Ishikawa (cell line): ENCODE results near the gene LRFN3.

Source experiments
- CEBPB ChIP-seq: IDR thresholded peaks from 2 replicates; pipeline ENCODE4 v1.6.1; 2012
- CREB1 ChIP-seq: IDR thresholded peaks from 2 replicates; pipeline ENCODE4 v1.6.1; 2012; ENCODE audit warnings: low read depth
- EGR1 ChIP-seq: IDR thresholded peaks from 2 replicates; pipeline ENCODE4 v1.6.1; 2012
- EP300 ChIP-seq: IDR thresholded peaks from 2 replicates; pipeline ENCODE4 v1.6.1; 2012; ENCODE audit warnings: borderline replicate concordance
- FOXM1 ChIP-seq: IDR thresholded peaks from 2 replicates; pipeline ENCODE4 v1.6.1; 2012; ENCODE audit warnings: low read depth, borderline replicate concordance
- MAX ChIP-seq: IDR thresholded peaks from 2 replicates; pipeline ENCODE4 v1.6.1; 2012
- NFIC ChIP-seq: IDR thresholded peaks from 2 replicates; pipeline ENCODE4 v1.6.1; 2012
- RAD21 ChIP-seq: IDR thresholded peaks from 2 replicates; pipeline ENCODE4 v1.6.1; 2012; ENCODE audit warnings: low read depth
- REST ChIP-seq: IDR thresholded peaks from 2 replicates; pipeline ENCODE4 v1.6.1; 2012; ENCODE audit warnings: low read depth, mild to moderate bottlenecking
- TAF1 ChIP-seq: IDR thresholded peaks from 2 replicates; pipeline ENCODE4 v1.6.1; 2012; ENCODE audit warnings: low read depth, mild to moderate bottlenecking
- TCF12 ChIP-seq: IDR thresholded peaks from 2 replicates; pipeline ENCODE4 v1.6.1; 2012; ENCODE audit warnings: low read depth
- TEAD4 ChIP-seq: IDR thresholded peaks from 2 replicates; pipeline ENCODE4 v1.6.1; 2012
- YY1 ChIP-seq: IDR thresholded peaks from 2 replicates; pipeline ENCODE4 v1.6.1; 2012; ENCODE audit warnings: low read depth
- ZBTB7A ChIP-seq: IDR thresholded peaks from 2 replicates; pipeline ENCODE4 v1.6.1; 2012; ENCODE audit warnings: low read depth
- TF ChIP-seq, protein P1 (sequence below): IDR thresholded peaks from 2 replicates; pipeline ENCODE4 v1.6.1; 2012

The LRFN3 gene

DNA sequence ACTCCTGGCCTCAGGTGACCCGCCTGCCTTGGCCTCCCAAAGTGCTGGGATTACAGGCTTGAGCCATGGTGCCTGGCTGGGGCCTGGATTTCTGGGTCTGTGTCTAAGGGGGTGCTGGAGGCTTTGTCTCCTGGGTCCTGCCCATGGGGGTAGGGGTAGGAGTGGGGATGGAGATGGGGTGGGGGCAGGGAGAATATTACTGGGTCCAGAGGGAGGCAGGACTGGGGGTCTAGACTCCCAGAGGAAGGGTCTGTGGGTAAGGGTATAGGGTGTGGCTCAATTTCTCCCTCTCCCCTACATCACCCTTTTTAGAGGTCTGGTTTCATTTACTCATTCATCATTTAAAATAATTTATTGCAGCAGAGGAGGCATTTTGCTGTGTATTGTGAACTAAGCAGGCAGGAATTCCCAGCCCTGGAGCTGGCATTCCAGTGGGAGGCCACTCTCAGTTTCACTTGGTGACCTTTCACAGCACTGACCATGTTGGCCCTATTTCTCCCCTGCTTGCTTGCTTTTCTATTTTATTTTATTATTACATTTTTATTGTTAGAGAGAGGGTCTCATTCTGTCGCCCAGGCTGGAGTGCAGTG is 35.0 kb upstream of the LRFN3 start:
- TF ChIP-seq TEAD4 (peak; percentile 70), TCF12 (no peak), TAF1 (no peak), CREB1 (no peak), EGR1 (no peak)

GRCh38 chr19:35901854-35902661 is 34.1 kb upstream of the LRFN3 start, which contains the start of gene HCST:
Gene HCST (plus strand): TSS chr19:35902529. CDS start chr19:35902594, 65 bp downstream.
- no peak for TF ChIP-seq CREB1
- TF ChIP-seq FOXM1 = no peak
- no peak for TF ChIP-seq NFIC
- TF ChIP-seq YY1 = no peak
- TF ChIP-seq, protein P1, sequence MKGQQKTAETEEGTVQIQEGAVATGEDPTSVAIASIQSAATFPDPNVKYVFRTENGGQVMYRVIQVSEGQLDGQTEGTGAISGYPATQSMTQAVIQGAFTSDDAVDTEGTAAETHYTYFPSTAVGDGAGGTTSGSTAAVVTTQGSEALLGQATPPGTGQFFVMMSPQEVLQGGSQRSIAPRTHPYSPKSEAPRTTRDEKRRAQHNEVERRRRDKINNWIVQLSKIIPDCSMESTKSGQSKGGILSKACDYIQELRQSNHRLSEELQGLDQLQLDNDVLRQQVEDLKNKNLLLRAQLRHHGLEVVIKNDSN = no peak
- TF ChIP-seq TEAD4 = no peak
- no peak for TF ChIP-seq ZBTB7A
- no peak for TF ChIP-seq CEBPB
- no peak for TF ChIP-seq MAX
- no peak for TF ChIP-seq REST
- TF ChIP-seq TCF12 = no peak
- TF ChIP-seq RAD21 = no peak
- no peak for TF ChIP-seq EGR1
- no peak for TF ChIP-seq EP300
- no peak for TF ChIP-seq TAF1

GRCh38 chr19:35902870-35903475 is 33.2 kb upstream of the LRFN3 start:
- TF ChIP-seq TEAD4 (no peak), FOXM1 (no peak), ZBTB7A (no peak), EP300 (no peak), TCF12 (no peak), RAD21 (no peak), REST (no peak), EGR1 (no peak), CEBPB (no peak), NFIC (no peak), YY1 (no peak), CREB1 (no peak), TAF1 (no peak)
- TF ChIP-seq, protein P1 = no peak

GRCh38 chr19:35903550-35904179 is 32.5 kb upstream of the LRFN3 start:
- TF ChIP-seq TAF1 (no peak; the same call in 1 of the 2 replicates), EGR1 (peak; percentile 97), ZBTB7A (peak; percentile 81; the same call in 1 of the 2 replicates), FOXM1 (no peak), TCF12 (peak; percentile 9; the same call in 1 of the 2 replicates), YY1 (no peak), REST (no peak), CREB1 (no peak), NFIC (no peak), TEAD4 (no peak), MAX (peak; percentile 86), CEBPB (no peak), EP300 (no peak), RAD21 (no peak)
- TF ChIP-seq, protein P1 = no peak
